Panc1 (cell line): ENCODE results near the gene PANK2. TPM values are rescaled to one million over a fixed set of nuclear protein-coding genes. Genes with fewer than 3 reads are reported as not detected.
"Not testable (repeated sequence)": the region's sequence is repeated elsewhere in the genome, so short reads cannot be mapped to it uniquely, and the experiment has no call there.

Experiments used
- ATAC-seq: fragments of 200-7000 bp; cut with Tn5 transposase; 2 replicates; pipeline ENCODE4 v1.9.1; 2020; ENCODE audit warnings: mild to moderate bottlenecking, moderate library complexity
- BruUV-seq: library from RNA; stranded (reverse); fragments of 400-500 nt; replicated peaks from 2 replicates; lab custom pipeline; 2021; lab: Mats Ljungman, UMichigan
- CTCF ChIA-PET: fragments of 300-600 bp; sonication (Branson Sonifier 250); formaldehyde crosslinking; loops from one replicate; lab custom pipeline; 2022; ENCODE audit warnings: antibody characterized with exemption; lab: Charles Lee
- POLR2A ChIA-PET: fragments of 300-600 bp; sonication (Branson Sonifier 250); formaldehyde crosslinking; loops from one replicate; lab custom pipeline; 2022; ENCODE audit warnings: antibody characterized with exemption; lab: Charles Lee
- DNase-seq: peaks from one replicate; pipeline ENCODE4 v3.0.0-alpha.2; 2010; ENCODE audit warnings: low read depth, low spot score
- H3K27ac ChIP-seq: 2 replicates; pipeline ENCODE4 v1.5.1; 2011; ENCODE audit warnings: mild to moderate bottlenecking, low read length, inconsistent platforms
- H3K27me3 ChIP-seq: fragments of 200-500 bp; sonication (Bioruptor generic); 2 replicates; pipeline ENCODE4 v1.6.0; 2014; ENCODE audit warnings: low read length, inconsistent platforms; ENCODE audit not compliant: control insufficient read depth, insufficient read depth
- H3K36me3 ChIP-seq: fragments of 200-500 bp; sonication (Bioruptor generic); 2 replicates; pipeline ENCODE4 v1.5.1; 2014; ENCODE audit warnings: inconsistent platforms, mild to moderate bottlenecking, low read length, moderate library complexity; ENCODE audit not compliant: control insufficient read depth, insufficient read depth
- H3K4me1 ChIP-seq: 2 replicates; pipeline ENCODE4 v1.5.1; 2011; ENCODE audit warnings: inconsistent platforms, mild to moderate bottlenecking, low read length, moderate library complexity; ENCODE audit not compliant: control insufficient read depth, insufficient read depth
- H3K4me3 ChIP-seq, 2 experiments: 2 replicates each; pipeline ENCODE4 v1.5.1; 2011 to 2012; ENCODE audit warnings: low read depth in 2 of 2, low read length in 2 of 2, mild to moderate bottlenecking in 2 of 2, inconsistent platforms in 1 of 2, moderate library complexity in 1 of 2
- H3K9me3 ChIP-seq: fragments of 200-500 bp; sonication (Bioruptor generic); 2 replicates; pipeline ENCODE4 v1.5.1; 2014; ENCODE audit warnings: low read depth, mild to moderate bottlenecking, inconsistent platforms, low read length, moderate library complexity; ENCODE audit not compliant: control insufficient read depth, insufficient read depth
- CTCF ChIP-seq: fragments of 450-650 bp; IDR thresholded peaks from 2 replicates; pipeline ENCODE4 v1.5.1; 2017; ENCODE audit warnings: mild to moderate bottlenecking
- POLR2AphosphoS5 ChIP-seq: IDR thresholded peaks from 2 replicates; pipeline ENCODE4 v1.6.1; 2012; ENCODE audit warnings: mild to moderate bottlenecking, low read depth, low read length, moderate library complexity
- REST ChIP-seq, 2 experiments: IDR thresholded peaks; 2 replicates each; pipeline ENCODE4 v1.6.1; 2011 to 2012; ENCODE audit warnings: low read depth in 2 of 2, control low read depth in 1 of 2, low read length in 1 of 2, mild to moderate bottlenecking in 1 of 2, moderate library complexity in 1 of 2; ENCODE audit not compliant: insufficient read depth in 1 of 2
- SIN3A ChIP-seq: IDR thresholded peaks from 2 replicates; pipeline ENCODE4 v1.6.1; 2012; ENCODE audit warnings: low read depth, mild to moderate bottlenecking, low read length, moderate library complexity, borderline replicate concordance; ENCODE audit not compliant: insufficient read depth
- TCF7L2 ChIP-seq: IDR thresholded peaks from 2 replicates; pipeline ENCODE4 v1.6.1; 2011; ENCODE audit warnings: mild to moderate bottlenecking, low read depth, low read length, inconsistent platforms
- in situ Hi-C: cut with HindIII; loops from 2 replicates; pipeline ENCODE4 v1.10.0; 2016; ENCODE audit warnings: low sequenced_read_pairs, low pct_unique_long_range_greater_than_20kb
- intact Hi-C: fragments of 100-400 bp; cut with micrococcal nuclease; formaldehyde crosslinking; loops from one replicate; pipeline ENCODE4 v1.10.0; 2022; ENCODE audit not compliant: unreplicated experiment
- total RNA-seq: library from RNA; stranded (reverse); gene quantifications from one replicate; pipeline ENCODE4 v1.2.1, GENCODE V29; 2021; ENCODE audit not compliant: unreplicated experiment

The PANK2 gene
- total RNA-seq, 1 experiment from 2014 or later = 40.9 TPM

GRCh38 chr20:3937618-3938017 lies 48.4 kb downstream of the PANK2 start:
- TF ChIP-seq REST (IDR thresholded peaks at IDR 0.05; ENCODE audit: insufficient read depth in 1 of 2, low read depth in 2 of 2, low read length in 1 of 2) (no peak), SIN3A (no peak), CTCF (no peak)
- H3K27me3 ChIP-seq = no peaks in the 10 kb centered on the region
- intact Hi-C loops (no loop called here), in situ Hi-C loops (no loop called here)
- DNase-seq (no peak), ATAC-seq (no peak)
- no peak overlapping the region for H3K27ac ChIP-seq
- POLR2A ChIA-PET = no interaction called here
- no TSS peak for BruUV-seq
- H3K4me3 ChIP-seq = no peak overlapping the region
- CTCF ChIA-PET = no interaction called here
- peaks cover 2% of the 10 kb centered on the region for H3K4me1 ChIP-seq
- H3K36me3 ChIP-seq = no peaks in the 10 kb centered on the region; the same call in 1 of the 2 replicates
- H3K9me3 ChIP-seq = no peaks in the 10 kb centered on the region

GRCh38 chr20:3940905-3941304 lies 51.7 kb downstream of the PANK2 start:
- Histone ChIP-seq H3K4me3 (no peak overlapping the region), H3K36me3 (no peaks in the 10 kb centered on the region), H3K27ac (no peak overlapping the region), H3K27me3 (no peaks in the 10 kb centered on the region), H3K9me3 (no peaks in the 10 kb centered on the region), H3K4me1 (no peaks in the 10 kb centered on the region)
- no peak for TF ChIP-seq POLR2AphosphoS5
- TF ChIP-seq SIN3A = no peak
- TF ChIP-seq TCF7L2 = no peak
- TF ChIP-seq CTCF = no peak
- no peak for TF ChIP-seq REST (IDR thresholded peaks at IDR 0.05; ENCODE audit: insufficient read depth in 1 of 2, low read depth in 2 of 2, low read length in 1 of 2)
- intact Hi-C loops (no loop called here), in situ Hi-C loops (no loop called here)
- ChIA-PET POLR2A (no interaction called here), CTCF (no interaction called here)
- DNase-seq (no peak), ATAC-seq (no peak)
- no TSS peak for BruUV-seq

- BruUV-seq, DNase-seq, H3K4me3 ChIP-seq, H3K27me3 ChIP-seq, intact Hi-C loops, ATAC-seq, H3K4me1 ChIP-seq, in situ Hi-C loops, H3K9me3 ChIP-seq, H3K36me3 ChIP-seq, CTCF ChIA-PET, H3K27ac ChIP-seq: not testable (repeated sequence)
- POLR2A ChIA-PET = interaction anchor here (0.7 kb wide), 1 partner anchor 169 kb away, joined by 4 read pairs; no protein-coding TSS in a partner anchor
Measured at GRCh38 chr20:3946666-3947065, 57.5 kb downstream of the PANK2 start.
